H9 (cell line): ENCODE data around the gene MCF2L. TPM values are rescaled to one million over a fixed set of nuclear protein-coding genes. Genes with fewer than 3 reads are reported as not detected.

Experiments used
- DNase-seq: peaks from one replicate; pipeline ENCODE4 v3.0.0-alpha.2; 2017
- H2AFZ ChIP-seq: one replicate; pipeline ENCODE4 v1.6.1; 2013; ENCODE audit warnings: mild to moderate bottlenecking, low read length, control low read depth, moderate library complexity
- H2AK5ac ChIP-seq: 2 replicates; pipeline ENCODE4 v1.6.1; 2013; ENCODE audit warnings: low read length, control low read depth, mixed read lengths; ENCODE audit not compliant: insufficient read length
- H2BK120ac ChIP-seq: one replicate; pipeline ENCODE4 v1.6.1; 2013; ENCODE audit warnings: low read depth, mild to moderate bottlenecking, low read length, control low read depth, inconsistent platforms; ENCODE audit not compliant: poor library complexity, severe bottlenecking
- H2BK12ac ChIP-seq: 2 replicates; pipeline ENCODE4 v1.6.1; 2013; ENCODE audit warnings: low read length, control low read depth, mixed read lengths, low read depth; ENCODE audit not compliant: insufficient read length
- H2BK15ac ChIP-seq: 2 replicates; pipeline ENCODE4 v1.6.1; 2013; ENCODE audit warnings: low read depth, low read length, control low read depth
- H2BK20ac ChIP-seq: one replicate; pipeline ENCODE4 v1.6.1; 2013; ENCODE audit warnings: low read depth, mild to moderate bottlenecking, low read length, control low read depth, inconsistent platforms; ENCODE audit not compliant: poor library complexity, severe bottlenecking
- H2BK5ac ChIP-seq: 2 replicates; pipeline ENCODE4 v1.6.1; 2013; ENCODE audit warnings: low read length, control low read depth, mixed read lengths; ENCODE audit not compliant: insufficient read length
- H3K14ac ChIP-seq: 2 replicates; pipeline ENCODE4 v1.6.1; 2013; ENCODE audit warnings: low read length, control low read depth; ENCODE audit not compliant: insufficient read depth
- H3K18ac ChIP-seq: 2 replicates; pipeline ENCODE4 v1.6.1; 2013; ENCODE audit warnings: low read depth, mild to moderate bottlenecking, mixed read lengths, low read length, control low read depth; ENCODE audit not compliant: insufficient read length
- H3K23ac ChIP-seq: 2 replicates; pipeline ENCODE4 v1.6.1; 2013; ENCODE audit warnings: low read length, control low read depth, mixed read lengths, low read depth; ENCODE audit not compliant: insufficient read length
- H3K23me2 ChIP-seq: 2 replicates; pipeline ENCODE4 v1.6.1; 2013; ENCODE audit warnings: low read depth, mild to moderate bottlenecking, mixed read lengths, low read length, control low read depth; ENCODE audit not compliant: insufficient read length, poor library complexity, severe bottlenecking
- H3K27ac ChIP-seq: 2 replicates; pipeline ENCODE4 v1.5.1; 2013; ENCODE audit warnings: low read length, control low read depth, mixed read lengths, low read depth; ENCODE audit not compliant: insufficient read length
- H3K27me3 ChIP-seq: 2 replicates; pipeline ENCODE4 v1.6.1; 2013; ENCODE audit warnings: low read length, control low read depth, inconsistent platforms; ENCODE audit not compliant: insufficient read depth
- H3K4ac ChIP-seq: 2 replicates; pipeline ENCODE4 v1.6.1; 2013; ENCODE audit warnings: low read depth, mild to moderate bottlenecking, control low read depth, inconsistent platforms, low read length, moderate library complexity
- H3K4me1 ChIP-seq: 2 replicates; pipeline ENCODE4 v1.6.1; 2013; ENCODE audit warnings: low read length, control low read depth, inconsistent platforms; ENCODE audit not compliant: insufficient read depth
- H3K4me2 ChIP-seq: 2 replicates; pipeline ENCODE4 v1.6.1; 2013; ENCODE audit warnings: low read length, control low read depth, mixed read lengths; ENCODE audit not compliant: insufficient read length, insufficient read depth
- H3K56ac ChIP-seq: 2 replicates; pipeline ENCODE4 v1.6.1; 2013; ENCODE audit warnings: low read depth, mild to moderate bottlenecking, mixed read lengths, low read length, control low read depth; ENCODE audit not compliant: insufficient read length
- H3K79me1 ChIP-seq: 2 replicates; pipeline ENCODE4 v1.6.1; 2013; ENCODE audit warnings: low read depth, mild to moderate bottlenecking, moderate library complexity, low read length, control low read depth, inconsistent platforms; ENCODE audit not compliant: insufficient read depth, poor library complexity, severe bottlenecking
- H3K79me2 ChIP-seq: 2 replicates; pipeline ENCODE4 v1.6.1; 2013; ENCODE audit warnings: low read length, control low read depth, inconsistent platforms; ENCODE audit not compliant: insufficient read depth
- H3K9ac ChIP-seq: 2 replicates; pipeline ENCODE4 v1.6.1; 2013; ENCODE audit warnings: low read length, control low read depth, mixed read lengths; ENCODE audit not compliant: insufficient read length; ENCODE audit errors: extremely low read depth
- H3K9me3 ChIP-seq: one replicate; pipeline ENCODE4 v1.6.1; 2013; ENCODE audit warnings: low read depth, low read length, inconsistent platforms; ENCODE audit not compliant: control insufficient read depth
- H3T11ph ChIP-seq: one replicate; pipeline ENCODE4 v1.6.1; 2013; ENCODE audit warnings: mild to moderate bottlenecking, low read length, control low read depth, inconsistent platforms
- H4K20me1 ChIP-seq: one replicate; pipeline ENCODE4 v1.6.1; 2013; ENCODE audit not compliant: control insufficient read depth, insufficient read length, insufficient read depth
- H4K5ac ChIP-seq: 2 replicates; pipeline ENCODE4 v1.6.1; 2013; ENCODE audit warnings: low read depth, mild to moderate bottlenecking, mixed read lengths, low read length, control low read depth; ENCODE audit not compliant: insufficient read length
- H4K8ac ChIP-seq: replicated peaks from 2 replicates; pipeline ENCODE4 v1.6.1; 2013; ENCODE audit warnings: low read length, control low read depth, mixed read lengths, low read depth; ENCODE audit not compliant: insufficient read length
- H4K91ac ChIP-seq: 2 replicates; pipeline ENCODE4 v1.6.1; 2013; ENCODE audit warnings: low read depth, mild to moderate bottlenecking, moderate library complexity, mixed read lengths, low read length, control low read depth; ENCODE audit not compliant: insufficient read length
- H3K27ac Mint-ChIP-seq, 3 experiments: 2 replicates in 2 of 3; 3 replicates in 1 of 3; pipeline ENCODE4 v1.8.0; 2020 to 2021; ENCODE audit warnings: mixed read lengths in 3 of 3, mild to moderate bottlenecking in 1 of 3, moderate library complexity in 1 of 3
- H3K27me3 Mint-ChIP-seq: 2 replicates; pipeline ENCODE4 v1.8.0; 2021; ENCODE audit warnings: low read depth, mild to moderate bottlenecking, moderate library complexity, mixed read lengths
- H3K36me3 Mint-ChIP-seq, 3 experiments: 2 replicates in 2 of 3; 3 replicates in 1 of 3; pipeline ENCODE4 v1.8.0; 2020 to 2021; ENCODE audit warnings: low read depth in 3 of 3, mixed read lengths in 3 of 3; ENCODE audit not compliant: insufficient read depth in 1 of 3
- H3K4me1 Mint-ChIP-seq, 2 experiments: 2 replicates each; pipeline ENCODE4 v1.8.0; 2020; ENCODE audit warnings: mixed read lengths in 2 of 2
- H3K4me3 Mint-ChIP-seq, 2 experiments: 2 replicates in 1 of 2; 3 replicates in 1 of 2; pipeline ENCODE4 v1.8.0; 2020 to 2021; ENCODE audit warnings: mild to moderate bottlenecking in 2 of 2, mixed read lengths in 2 of 2, moderate library complexity in 1 of 2
- H3K9me3 Mint-ChIP-seq, 2 experiments: 2 replicates in 1 of 2; 3 replicates in 1 of 2; pipeline ENCODE4 v1.8.0; 2020; ENCODE audit warnings: mild to moderate bottlenecking in 2 of 2, mixed read lengths in 2 of 2, moderate library complexity in 1 of 2
- CTCF ChIP-seq: fragments of 200-600 bp; sonication (generic); conservative IDR thresholded peaks from 3 replicates; pipeline ENCODE4 v1.8.0; 2021; ENCODE audit warnings: antibody characterized with exemption, mild to moderate bottlenecking
- WGBS: extraction: QIAGEN DNeasy Blood & Tissue Kit; methylation state at CpG from one replicate; pipeline ENCODE4 v1.1.7; 2013; ENCODE audit warnings: missing lambda C conversion rate, low lambda C conversion rate, mixed read lengths; ENCODE audit not compliant: insufficient read length; ENCODE audit errors: extremely low coverage; 5-methylcytosine and 5-hydroxymethylcytosine counted together
- total RNA-seq: library from RNA; stranded (reverse); gene quantifications from 2 replicates; pipeline ENCODE4 v1.2.1, GENCODE V29; 2021

MCF2L gene
- total RNA-seq, 1 experiment from 2014 or later, result 18.5 TPM

- WGBS, result no CpG with 5 or more reads among the region's 16 CpGs
These were observed 83.2 kb downstream of the MCF2L start for GRCh38 chr13:113052206-113052605.

More at GRCh38 chr13:113052206-113052605, 83.2 kb downstream of the MCF2L start:
- H3K9me3 ChIP-seq, result no peaks in the 10 kb centered on the region
- Mint-ChIP-seq H3K27ac (no peak overlapping the region), H3K36me3 (no peaks in the 10 kb centered on the region; a peak in 1 of 7 replicates), H3K4me3 (no peak overlapping the region), H3K27me3 (no peaks in the 10 kb centered on the region; the same call in 1 of the 2 replicates), H3K4me1 (peaks cover 5 to 18% of the 10 kb centered on the region in 2 experiments), H3K9me3 (no peaks in the 10 kb centered on the region; a peak in 1 of 5 replicates)
- H3K4me1 ChIP-seq, result no peaks in the 10 kb centered on the region; the same call in 1 of the 2 replicates
- H3K56ac ChIP-seq, result no peak overlapping the region
- no peaks in the 10 kb centered on the region for H3K79me2 ChIP-seq
- no peak overlapping the region for H2BK12ac ChIP-seq
- H2BK5ac ChIP-seq, result no peak overlapping the region
- no peak overlapping the region for H3K14ac ChIP-seq
- no peak overlapping the region for H2AK5ac ChIP-seq
- H3K4me2 ChIP-seq, result no peak overlapping the region
- no peak overlapping the region for H2BK120ac ChIP-seq
- TF ChIP-seq CTCF, result no peak
- no peaks in the 10 kb centered on the region for H3K23me2 ChIP-seq
- H3T11ph ChIP-seq, result no peak overlapping the region
- DNase-seq, result no peak
- H4K8ac ChIP-seq, result no peak overlapping the region
- no peak overlapping the region for H4K5ac ChIP-seq
- no peaks in the 10 kb centered on the region for H4K20me1 ChIP-seq
- H3K79me1 ChIP-seq, result no peaks in the 10 kb centered on the region
- H2BK20ac ChIP-seq, result no peak overlapping the region
- no peak overlapping the region for H3K27ac ChIP-seq
- no peaks in the 10 kb centered on the region for H3K27me3 ChIP-seq
- no peak overlapping the region for H4K91ac ChIP-seq
- no peak overlapping the region for H3K18ac ChIP-seq
- H3K23ac ChIP-seq, result no peak overlapping the region
- H2AFZ ChIP-seq, result no peak overlapping the region
- no peak overlapping the region for H3K4ac ChIP-seq
- no peak overlapping the region for H2BK15ac ChIP-seq
- H3K9ac ChIP-seq, result no peak overlapping the region
